H1 (cell line): Measurements from ENCODE around the gene CRTC1. TPM values are rescaled to one million over a fixed set of nuclear protein-coding genes. Genes with fewer than 3 reads are reported as not detected.

ENCODE experiments used
- EP300 ChIP-seq, 2 experiments: IDR thresholded peaks; 1 replicate in 1 of 2; 2 replicates in 1 of 2; pipeline ENCODE4 v1.6.1; 2011 to 2012; ENCODE audit warnings: low read depth in 2 of 2, low read length in 2 of 2, mild to moderate bottlenecking in 2 of 2, borderline replicate concordance in 1 of 2, inconsistent platforms in 1 of 2, moderate library complexity in 1 of 2
- HDAC2 ChIP-seq, 2 experiments: fragments of 300-600 bp in 1 of 2; sonication (generic) in 1 of 2; IDR thresholded peaks; 2 replicates each; pipeline ENCODE4 v1.6.1; 2011 to 2012; ENCODE audit warnings: low read depth in 2 of 2, low read length in 2 of 2, mild to moderate bottlenecking in 2 of 2, moderate library complexity in 2 of 2, borderline replicate concordance in 1 of 2, inconsistent platforms in 1 of 2
- SP1 ChIP-seq: IDR thresholded peaks from 2 replicates; pipeline ENCODE4 v1.6.1; 2011; ENCODE audit warnings: low read depth, low read length
- TAF1 ChIP-seq: IDR thresholded peaks from 2 replicates; pipeline ENCODE4 v1.6.1; 2011; ENCODE audit warnings: mild to moderate bottlenecking, low read depth, low read length
- polyA plus RNA-seq, 7 experiments: library from polyadenylated mRNA; depleted of rRNA in 3 of 7; stranded (reverse) in 5 of 7; unstranded in 2 of 7; fragments of >200 nt in 5 of 7; fragments of 200-250 nt in 2 of 7; gene quantifications; 1 replicate in 5 of 7; 2 replicates in 1 of 7; 4 replicates in 1 of 7; pipeline versions ENCODE4 v1.2.1 to v1.2.3, GENCODE V29; 2011 to 2013; ENCODE audit warnings: missing spikeins in 2 of 7, mixed read lengths in 2 of 7
- total RNA-seq: library from RNA; stranded (reverse); fragmentation: NEBNext Ultra II Directional; extraction: Animal tissue kit (Norgen Biotek cat#: 25700); gene quantifications from 2 replicates; pipeline ENCODE4 v1.2.1, GENCODE V29; 2021

Gene CRTC1
- total and polyA plus RNA-seq, 2 of the 8 experiments (the other 6 are each of a cell fraction or from before 2014, with no cell fraction given), result 2.9 to 8.5 TPM

- TF ChIP-seq SP1 (no peak), TAF1 (peak; percentile 77), EP300 (IDR thresholded peaks at IDR 0.05; ENCODE audit: borderline replicate concordance in 1 of 2, low read depth in 2 of 2, low read length in 2 of 2) (no peak), HDAC2 (IDR thresholded peaks at IDR 0.05; ENCODE audit: borderline replicate concordance in 1 of 2, low read depth in 2 of 2, low read length in 2 of 2) (no peak)
Measured at GRCh38 chr19:18683109-18683957, at the start of gene CRTC1 (continued).
